HG02970 (cell line): Measurements from ENCODE around the gene CCDC198.

Source experiments
- ATAC-seq: cut with Tn5 transposase; IDR thresholded peaks from one replicate; pipeline ENCODE4 v1.9.1; 2021; ENCODE audit warnings: mild to moderate bottlenecking, moderate library complexity, moderate number of reproducible peaks; ENCODE audit not compliant: unreplicated experiment, low FRiP score

CCDC198 gene

GRCh38 chr14:57470909-57471308, 22.7 kb downstream of the CCDC198 start:
- no peak for ATAC-seq

DNA sequence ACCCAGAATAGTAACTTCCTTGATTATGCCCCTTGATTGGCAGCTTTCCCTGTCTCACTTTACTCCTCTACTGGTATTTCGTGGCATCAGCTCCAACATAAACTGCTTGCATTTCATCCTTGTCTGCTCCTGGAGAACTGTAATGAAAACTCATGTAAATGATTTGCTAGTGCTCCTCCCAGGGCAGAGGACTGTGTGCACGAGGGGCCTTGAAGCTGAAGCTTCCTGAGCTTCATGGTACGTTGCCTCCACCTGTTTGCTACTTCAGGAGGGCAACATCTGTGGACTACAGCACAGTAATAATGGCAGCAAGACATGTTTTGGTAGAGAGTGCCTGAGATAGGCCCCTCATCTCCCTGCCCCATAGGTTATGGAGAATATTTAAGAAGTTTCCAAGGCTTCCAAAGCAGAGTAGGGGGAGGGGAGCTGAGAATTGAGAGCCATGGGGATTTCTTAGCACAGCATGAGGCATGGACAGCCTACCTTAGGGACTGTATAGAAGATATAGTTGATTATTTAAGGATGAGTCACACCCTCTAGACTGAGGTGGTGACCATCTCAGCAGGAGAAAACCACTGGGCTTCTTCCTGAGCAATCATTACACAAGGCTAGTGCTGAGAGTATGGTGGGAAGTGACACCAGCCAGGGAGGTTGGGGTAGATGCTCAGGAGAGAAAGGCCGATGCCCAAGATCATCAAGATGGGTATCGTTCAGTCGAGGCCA, 29.5 kb downstream of the CCDC198 start:
- peak; percentile 76 for ATAC-seq

DNA sequence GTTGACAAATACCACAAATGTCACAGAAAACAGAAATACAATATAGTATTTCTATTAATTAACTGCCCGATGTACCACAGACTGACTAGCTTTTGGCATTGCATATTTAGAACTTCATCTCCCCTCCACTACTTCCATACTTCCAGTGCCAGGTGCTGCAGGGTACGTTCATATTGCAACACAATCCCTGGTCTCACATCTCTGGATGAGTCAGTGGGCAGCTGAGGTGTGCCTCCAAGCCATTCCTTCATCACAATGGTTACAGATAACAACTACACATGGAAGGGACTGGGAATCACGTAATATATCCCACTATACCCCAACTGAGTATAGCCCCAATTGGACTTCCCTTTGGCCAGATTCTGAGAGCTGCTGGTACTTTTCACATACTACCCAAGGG, 31.1 kb downstream of the CCDC198 start:
- no peak for ATAC-seq

GRCh38 chr14:57461777-57462320, 31.8 kb downstream of the CCDC198 start:
- no peak for ATAC-seq

GRCh38 chr14:57435923-57436322, 57.7 kb downstream of the CCDC198 start:
- ATAC-seq = no peak

DNA sequence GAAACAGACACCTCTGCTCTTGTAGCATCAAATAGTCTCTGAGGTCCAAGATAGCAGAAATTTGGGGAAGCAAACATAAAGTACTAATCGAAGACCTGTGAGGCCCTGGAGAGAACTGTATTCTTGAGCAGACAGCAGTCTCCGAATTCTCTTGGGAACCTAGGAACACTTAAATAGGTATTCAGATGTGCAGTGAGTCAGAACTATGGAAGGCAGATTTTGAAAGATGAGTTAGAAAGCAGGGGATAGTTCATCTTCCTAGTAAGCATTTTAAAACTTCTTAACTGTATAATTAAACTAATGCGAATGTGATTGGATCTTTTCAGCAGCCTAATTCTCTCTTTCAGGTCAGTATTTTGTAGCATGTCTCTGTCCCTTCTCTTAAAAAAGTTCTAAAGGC, 72.7 kb downstream of the CCDC198 start:
- no peak for ATAC-seq

DNA sequence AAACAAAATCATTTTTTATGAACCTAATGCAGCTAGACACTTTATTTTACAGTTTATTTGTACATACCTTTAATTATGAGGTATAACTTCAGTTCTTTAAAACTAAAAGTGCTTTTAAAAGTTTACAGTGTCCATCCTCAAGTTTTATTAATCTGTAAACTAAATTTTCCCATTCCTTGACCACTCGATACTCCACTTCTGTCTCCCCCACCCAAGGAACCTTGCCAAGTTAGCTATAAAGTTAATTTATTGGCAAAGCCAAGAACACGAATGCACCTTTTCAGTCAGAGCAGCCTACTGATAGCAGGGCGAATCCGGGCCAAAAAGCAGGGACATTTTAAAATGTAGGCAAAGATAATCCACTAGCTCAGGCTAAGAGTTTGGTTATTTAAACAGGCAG, 73.6 kb downstream of the CCDC198 start:
- ATAC-seq = no peak
